ENCODE results near the gene TRAPPC3L. TPM values are rescaled to one million over a fixed set of nuclear protein-coding genes. Genes with fewer than 3 reads are reported as not detected.

Gene TRAPPC3L
- total and polyA plus RNA-seq, 2 experiments from 2014 or later, result not detected

DNA sequence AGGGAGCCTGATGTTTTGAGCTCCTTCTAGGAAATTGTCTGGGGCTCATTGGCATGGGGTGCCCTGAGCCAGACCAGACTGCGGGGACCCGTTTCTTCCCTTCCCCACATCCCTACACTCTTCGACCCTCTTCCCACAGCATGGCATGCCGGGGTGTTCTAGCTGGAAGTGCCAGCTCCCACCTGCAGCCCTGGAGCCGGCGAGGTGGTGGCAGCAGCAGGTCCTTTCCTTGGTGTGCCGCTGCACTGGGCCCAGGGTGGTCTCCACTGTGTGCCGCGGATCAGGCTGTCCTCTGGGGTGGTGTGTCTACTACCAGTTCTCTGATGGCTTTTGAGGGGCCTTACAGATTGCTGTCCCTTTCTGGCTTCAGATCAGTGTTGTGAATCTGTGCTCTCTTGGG lies 18.3 kb upstream of the TRAPPC3L start:
- TF ChIP-seq, protein P1, sequence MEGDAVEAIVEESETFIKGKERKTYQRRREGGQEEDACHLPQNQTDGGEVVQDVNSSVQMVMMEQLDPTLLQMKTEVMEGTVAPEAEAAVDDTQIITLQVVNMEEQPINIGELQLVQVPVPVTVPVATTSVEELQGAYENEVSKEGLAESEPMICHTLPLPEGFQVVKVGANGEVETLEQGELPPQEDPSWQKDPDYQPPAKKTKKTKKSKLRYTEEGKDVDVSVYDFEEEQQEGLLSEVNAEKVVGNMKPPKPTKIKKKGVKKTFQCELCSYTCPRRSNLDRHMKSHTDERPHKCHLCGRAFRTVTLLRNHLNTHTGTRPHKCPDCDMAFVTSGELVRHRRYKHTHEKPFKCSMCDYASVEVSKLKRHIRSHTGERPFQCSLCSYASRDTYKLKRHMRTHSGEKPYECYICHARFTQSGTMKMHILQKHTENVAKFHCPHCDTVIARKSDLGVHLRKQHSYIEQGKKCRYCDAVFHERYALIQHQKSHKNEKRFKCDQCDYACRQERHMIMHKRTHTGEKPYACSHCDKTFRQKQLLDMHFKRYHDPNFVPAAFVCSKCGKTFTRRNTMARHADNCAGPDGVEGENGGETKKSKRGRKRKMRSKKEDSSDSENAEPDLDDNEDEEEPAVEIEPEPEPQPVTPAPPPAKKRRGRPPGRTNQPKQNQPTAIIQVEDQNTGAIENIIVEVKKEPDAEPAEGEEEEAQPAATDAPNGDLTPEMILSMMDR (IDR thresholded peaks at IDR 0.05; ENCODE audit: low read depth, low read length), result no peak
- no peaks in the 10 kb centered on the region for H3K36me3 ChIP-seq
- no peak overlapping the region for H3K27ac ChIP-seq
- H3K27me3 ChIP-seq, result no peaks in the 10 kb centered on the region
- H3K4me1 ChIP-seq (ENCODE audit: low read depth), result peaks cover 7% of the 10 kb centered on the region
- H3K9me3 ChIP-seq (ENCODE audit: low read depth), result no peaks in the 10 kb centered on the region
- no peak overlapping the region for H3K4me3 ChIP-seq
- no peak for DNase-seq (ENCODE audit: low read depth in 1 of 2, low spot score in 1 of 2)

DNA sequence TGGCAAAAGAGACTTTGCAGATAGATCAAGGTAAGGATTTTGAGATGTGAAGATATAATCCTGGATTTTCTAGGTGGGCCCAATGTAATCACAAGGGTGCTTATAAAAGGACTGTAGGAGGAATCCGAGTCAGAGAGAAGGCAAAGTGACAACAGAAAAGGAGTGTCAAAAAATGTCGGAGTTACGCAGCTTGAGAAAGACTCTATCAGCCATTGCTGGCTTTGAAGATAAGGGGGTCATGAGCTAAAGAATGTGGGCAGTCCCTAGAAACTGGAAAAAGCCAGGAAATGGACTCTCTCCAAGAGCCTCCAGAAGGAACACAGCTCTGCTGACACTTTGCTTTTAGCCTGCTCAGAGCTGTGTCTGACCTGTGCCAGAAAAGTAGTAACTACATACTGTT lies 17.1 kb upstream of the TRAPPC3L start:
- peak; percentile 9 to 77 for DNase-seq (ENCODE audit: low read depth in 1 of 2, low spot score in 1 of 2)
- Histone ChIP-seq H3K27me3 (no peaks in the 10 kb centered on the region), H3K27ac (peak overlapping the region; percentile 74), H3K4me1 (ENCODE audit: low read depth) (peaks cover 7% of the 10 kb centered on the region), H3K9me3 (ENCODE audit: low read depth) (no peaks in the 10 kb centered on the region), H3K36me3 (no peaks in the 10 kb centered on the region), H3K4me3 (no peak overlapping the region)
- TF ChIP-seq, protein P1 (IDR thresholded peaks at IDR 0.05; ENCODE audit: low read depth, low read length), result no peak

DNA sequence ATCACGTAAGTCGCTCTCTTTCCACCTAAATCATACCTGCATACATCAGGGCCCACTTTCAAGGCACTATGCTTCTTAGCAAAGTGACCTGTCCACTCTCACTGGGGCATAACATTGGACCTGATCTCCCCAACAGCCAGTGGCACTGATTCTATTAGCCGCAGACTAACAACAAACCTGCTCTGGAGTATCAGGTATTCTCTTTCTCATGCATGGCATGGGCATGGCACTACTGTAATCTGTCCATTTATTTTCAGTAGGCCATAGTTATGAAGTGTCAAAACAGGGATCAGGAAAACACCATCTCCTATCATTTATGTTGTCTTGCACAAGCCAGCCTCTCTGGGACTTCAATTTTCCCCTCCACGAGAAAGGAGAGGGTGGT lies 16.5 kb upstream of the TRAPPC3L start:
- DNase-seq (ENCODE audit: low read depth in 1 of 2, low spot score in 1 of 2), result no peak
- Histone ChIP-seq H3K9me3 (ENCODE audit: low read depth) (no peaks in the 10 kb centered on the region), H3K27me3 (no peaks in the 10 kb centered on the region), H3K36me3 (no peaks in the 10 kb centered on the region), H3K4me3 (no peak overlapping the region), H3K4me1 (ENCODE audit: low read depth) (peaks cover 7% of the 10 kb centered on the region), H3K27ac (peak overlapping the region; percentile 74)
- TF ChIP-seq, protein P1 (IDR thresholded peaks at IDR 0.05; ENCODE audit: low read depth, low read length), result no peak

DNA sequence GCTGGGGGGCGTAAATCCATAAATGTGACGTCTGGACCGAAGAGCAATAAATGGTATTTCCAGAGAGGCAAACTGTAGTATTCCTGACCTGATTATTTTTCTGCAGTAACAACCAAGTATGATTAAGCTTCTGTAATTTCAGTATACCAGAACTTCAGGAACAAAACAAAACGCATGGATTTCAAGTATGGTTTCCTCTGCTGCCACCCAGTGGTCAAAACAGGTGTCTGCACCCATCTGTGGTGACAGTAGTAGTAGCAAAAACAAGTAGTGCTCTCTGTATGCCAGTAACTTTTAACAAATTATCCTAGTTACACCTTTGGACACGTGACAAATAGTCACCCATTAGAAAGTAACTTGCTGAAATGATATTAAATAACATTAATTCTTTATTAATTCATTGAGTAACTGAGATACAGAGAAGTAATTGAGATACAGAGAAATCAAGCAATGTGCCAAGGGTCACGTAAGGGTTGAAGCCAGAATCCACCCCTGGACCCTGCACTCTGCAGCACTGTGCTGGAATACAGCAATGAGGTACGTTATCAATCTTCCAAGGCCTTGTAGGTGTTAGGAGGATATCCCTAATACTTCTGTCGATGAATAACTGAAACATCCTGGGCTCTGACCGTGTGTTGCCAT lies 16.0 kb upstream of the TRAPPC3L start:
- Histone ChIP-seq H3K27me3 (no peaks in the 10 kb centered on the region), H3K4me3 (no peak overlapping the region), H3K4me1 (ENCODE audit: low read depth) (peaks cover 7% of the 10 kb centered on the region), H3K36me3 (no peaks in the 10 kb centered on the region), H3K27ac (peak overlapping the region; percentile 74), H3K9me3 (ENCODE audit: low read depth) (no peaks in the 10 kb centered on the region)
- peak; percentile 72 to 83 for DNase-seq (ENCODE audit: low read depth in 1 of 2, low spot score in 1 of 2)
- TF ChIP-seq, protein P1 (IDR thresholded peaks at IDR 0.05; ENCODE audit: low read depth, low read length), result peak; percentile 93

DNA sequence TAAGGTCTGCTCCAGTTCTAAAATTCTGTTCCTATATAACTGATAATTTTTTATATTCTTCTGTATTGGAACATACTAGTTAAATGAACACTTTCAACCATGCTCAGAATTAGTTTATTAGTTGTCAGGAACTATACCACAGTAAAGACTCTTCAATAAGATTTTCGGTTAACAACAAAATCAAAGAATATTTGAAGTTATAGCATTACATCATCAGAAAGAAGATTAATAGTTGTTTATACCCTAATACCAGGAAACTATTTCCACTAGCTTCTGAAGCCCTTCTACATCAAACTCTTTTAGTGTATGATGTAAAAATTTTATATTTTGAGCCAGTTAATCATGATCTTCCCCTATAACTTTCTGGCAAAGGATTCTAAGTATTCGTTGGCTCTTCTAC lies 14.6 kb upstream of the TRAPPC3L start:
- Histone ChIP-seq H3K27ac (no peak overlapping the region), H3K36me3 (no peaks in the 10 kb centered on the region), H3K4me1 (ENCODE audit: low read depth) (peaks cover 7% of the 10 kb centered on the region), H3K9me3 (ENCODE audit: low read depth) (no peaks in the 10 kb centered on the region), H3K27me3 (no peaks in the 10 kb centered on the region), H3K4me3 (no peak overlapping the region)
- no peak for DNase-seq (ENCODE audit: low read depth in 1 of 2, low spot score in 1 of 2)
- TF ChIP-seq, protein P1 (IDR thresholded peaks at IDR 0.05; ENCODE audit: low read depth, low read length), result no peak
